ENCODE data around the gene STX8. TPM values are rescaled to one million over a fixed set of nuclear protein-coding genes. Genes with fewer than 3 reads are reported as not detected.

The STX8 gene
- total RNA-seq, 4 donors from 2014 or later = 58.6 to 86.9 (median 66.3) TPM

DNA sequence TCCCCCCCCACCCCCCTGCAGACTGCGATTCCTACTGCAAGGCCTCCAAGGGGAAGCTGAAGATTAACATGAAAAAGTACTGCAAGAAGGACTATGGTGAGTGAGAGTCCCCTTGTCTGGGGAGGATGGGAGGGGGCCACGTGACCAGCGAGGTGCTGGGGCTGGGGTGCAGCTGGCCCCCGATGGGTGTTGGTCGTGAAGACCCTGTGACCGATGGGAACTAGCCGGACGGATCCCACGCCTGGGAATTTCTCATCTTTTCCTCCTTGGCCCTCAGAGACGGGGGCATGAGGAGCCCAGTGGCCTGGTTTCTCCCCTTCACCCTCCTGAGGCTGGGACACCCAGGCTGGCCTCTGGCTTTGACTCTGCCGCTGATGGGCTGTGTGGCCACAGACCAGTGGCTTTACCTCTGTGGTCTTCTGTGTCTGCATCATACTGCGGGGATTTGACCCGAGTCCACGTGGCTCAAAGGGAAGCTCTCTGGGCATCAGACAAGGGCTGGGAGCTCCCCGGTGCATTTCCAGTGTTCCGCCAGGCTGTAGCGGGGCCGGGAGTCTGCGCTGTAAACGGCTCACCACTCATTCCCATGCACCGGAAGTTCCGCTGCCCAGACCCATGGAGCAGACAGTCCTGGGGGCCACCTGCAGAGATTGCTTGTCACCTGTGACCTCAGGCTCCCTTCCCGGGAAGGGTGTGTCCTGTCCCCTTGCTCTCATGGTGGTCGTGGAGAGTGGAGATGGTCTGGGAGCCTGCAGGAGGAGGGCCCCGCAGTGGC lies 354.3 kb downstream of the STX8 start:
- DNase-seq (ENCODE audit: low spot score) (no peak), ATAC-seq (ENCODE audit: low FRiP score) (no peak)
- TF ChIP-seq, protein P1, sequence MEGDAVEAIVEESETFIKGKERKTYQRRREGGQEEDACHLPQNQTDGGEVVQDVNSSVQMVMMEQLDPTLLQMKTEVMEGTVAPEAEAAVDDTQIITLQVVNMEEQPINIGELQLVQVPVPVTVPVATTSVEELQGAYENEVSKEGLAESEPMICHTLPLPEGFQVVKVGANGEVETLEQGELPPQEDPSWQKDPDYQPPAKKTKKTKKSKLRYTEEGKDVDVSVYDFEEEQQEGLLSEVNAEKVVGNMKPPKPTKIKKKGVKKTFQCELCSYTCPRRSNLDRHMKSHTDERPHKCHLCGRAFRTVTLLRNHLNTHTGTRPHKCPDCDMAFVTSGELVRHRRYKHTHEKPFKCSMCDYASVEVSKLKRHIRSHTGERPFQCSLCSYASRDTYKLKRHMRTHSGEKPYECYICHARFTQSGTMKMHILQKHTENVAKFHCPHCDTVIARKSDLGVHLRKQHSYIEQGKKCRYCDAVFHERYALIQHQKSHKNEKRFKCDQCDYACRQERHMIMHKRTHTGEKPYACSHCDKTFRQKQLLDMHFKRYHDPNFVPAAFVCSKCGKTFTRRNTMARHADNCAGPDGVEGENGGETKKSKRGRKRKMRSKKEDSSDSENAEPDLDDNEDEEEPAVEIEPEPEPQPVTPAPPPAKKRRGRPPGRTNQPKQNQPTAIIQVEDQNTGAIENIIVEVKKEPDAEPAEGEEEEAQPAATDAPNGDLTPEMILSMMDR (IDR thresholded peaks at IDR 0.05) = no peak

DNA sequence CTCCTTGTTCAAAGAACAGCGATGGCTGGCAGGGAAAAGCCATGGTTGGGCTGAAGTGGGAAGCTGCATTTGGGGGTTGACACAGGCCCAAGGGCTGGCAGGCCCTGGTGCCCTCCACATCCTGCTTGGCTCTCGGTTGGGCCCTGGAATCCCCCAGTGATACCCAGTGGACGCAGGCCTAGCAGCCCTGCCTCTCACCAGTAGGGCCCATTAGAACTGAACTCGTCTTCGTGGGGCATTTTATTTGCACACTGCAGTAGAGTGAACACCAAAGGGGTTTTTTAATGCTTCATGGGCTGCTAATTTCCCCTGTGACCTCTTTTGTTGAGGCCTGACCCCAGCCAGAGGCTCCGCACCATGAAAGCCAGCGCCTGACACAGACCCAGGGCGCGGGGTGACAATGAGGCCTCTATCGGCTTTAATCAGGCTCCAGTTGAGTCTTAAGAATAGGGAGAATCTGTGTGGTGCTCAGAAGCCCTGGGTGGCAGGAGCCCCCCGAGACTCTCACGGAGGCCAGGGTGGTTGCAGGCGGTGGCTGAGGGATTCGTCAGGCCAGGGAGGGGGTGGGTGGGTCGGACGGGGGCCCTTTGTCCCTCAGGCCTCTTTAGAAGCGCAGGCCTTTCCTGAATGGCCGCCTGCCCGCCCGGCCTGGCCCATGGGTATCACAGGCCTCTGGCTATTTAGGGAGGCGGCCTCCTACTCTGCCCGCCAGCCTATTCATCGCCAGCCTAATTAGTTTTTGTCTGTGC lies 355.0 kb downstream of the STX8 start:
- TF ChIP-seq, protein P1 (IDR thresholded peaks at IDR 0.05) = no peak
- ATAC-seq (ENCODE audit: low FRiP score) = no peak
- DNase-seq (ENCODE audit: low spot score) = no peak

DNA sequence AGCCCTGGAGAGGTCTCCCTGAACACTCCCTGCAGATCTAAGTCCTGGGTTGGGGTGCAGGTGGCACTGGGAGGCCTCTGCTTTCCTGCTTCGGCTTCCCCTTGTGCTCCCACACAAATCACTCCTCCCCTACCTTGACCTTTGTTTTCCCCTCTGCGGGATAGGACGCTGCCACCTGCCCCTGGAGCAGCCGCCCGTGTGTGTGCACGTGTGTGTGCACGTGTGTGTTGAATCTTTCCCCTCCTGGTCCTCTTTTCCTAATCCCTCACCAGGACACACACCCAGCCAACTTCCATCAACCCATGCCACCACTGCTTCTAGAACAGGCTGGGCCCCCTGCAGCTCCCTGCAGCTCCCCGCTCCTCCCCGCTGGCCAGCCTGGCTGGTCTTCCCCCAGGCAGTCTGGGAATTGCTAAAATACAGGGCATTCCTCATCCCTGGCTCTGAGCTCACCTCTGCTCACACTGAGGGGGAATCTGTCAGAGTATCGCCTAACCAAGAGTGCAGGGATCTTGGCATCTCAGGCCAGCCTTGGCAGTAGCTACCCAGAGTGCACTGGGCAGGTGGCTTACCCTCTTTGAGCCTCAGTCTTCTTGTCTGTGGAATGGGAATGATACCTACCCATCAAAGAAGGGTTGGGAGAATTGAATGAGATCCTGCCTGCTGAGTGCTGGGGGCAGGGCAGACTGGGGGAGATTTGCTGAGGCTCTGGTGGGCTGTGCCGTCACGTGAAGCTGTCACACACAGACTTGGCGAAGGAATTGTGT lies 355.8 kb downstream of the STX8 start:
- TF ChIP-seq, protein P1 (IDR thresholded peaks at IDR 0.05) = no peak
- ATAC-seq (ENCODE audit: low FRiP score) (no peak), DNase-seq (ENCODE audit: low spot score) (no peak)

DNA sequence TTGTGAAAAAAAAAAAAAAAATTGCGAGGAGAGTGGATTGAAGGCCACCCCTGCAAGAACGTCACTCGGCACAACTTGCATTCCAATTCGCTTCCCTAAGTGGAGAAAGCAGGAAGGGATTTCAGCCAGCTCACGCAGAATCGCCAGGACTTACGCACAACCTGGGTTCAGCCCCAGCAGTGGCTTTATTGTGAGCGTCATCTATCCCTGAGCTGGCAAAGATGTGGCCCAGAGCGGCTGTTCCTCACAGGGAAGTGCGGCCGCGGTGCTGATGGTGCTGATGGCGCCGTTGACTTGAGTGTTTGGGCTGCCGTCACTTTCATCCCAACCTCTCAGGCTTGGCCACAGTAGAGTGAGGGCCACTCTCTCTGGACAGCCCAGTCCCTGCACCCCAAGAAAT lies 356.7 kb downstream of the STX8 start:
- TF ChIP-seq, protein P1 (IDR thresholded peaks at IDR 0.05) = no peak
- DNase-seq (ENCODE audit: low spot score) (no peak), ATAC-seq (ENCODE audit: low FRiP score) (no peak)

DNA sequence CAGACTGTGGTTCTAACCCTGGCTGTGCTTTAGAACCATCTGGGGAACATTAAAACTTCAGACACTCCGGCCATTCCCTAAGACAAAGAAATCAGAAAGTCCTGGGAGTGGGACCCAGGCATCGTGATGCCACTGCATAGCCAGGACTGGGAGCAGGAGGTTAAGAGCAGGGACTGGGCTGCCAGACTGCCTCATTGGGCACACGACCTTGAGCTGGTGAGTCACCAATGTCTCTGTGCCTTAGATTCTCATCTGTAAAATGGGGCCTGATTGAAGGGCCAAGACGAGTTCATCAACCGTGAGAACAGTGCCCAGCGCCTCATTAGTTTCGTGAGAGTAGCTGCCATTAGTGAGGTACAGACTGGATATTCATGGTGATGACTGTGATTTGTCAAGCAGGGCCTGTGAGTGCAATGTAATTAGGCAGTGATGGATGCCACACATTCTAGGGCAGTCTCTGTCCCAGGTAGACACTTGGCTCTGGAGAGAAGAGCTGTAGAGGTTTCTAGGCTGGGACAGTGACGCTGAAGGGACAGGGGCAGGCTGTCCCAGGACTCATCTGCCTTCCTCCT lies 357.5 kb downstream of the STX8 start:
- no peak for DNase-seq (ENCODE audit: low spot score)
- no peak for ATAC-seq (ENCODE audit: low FRiP score)
- TF ChIP-seq, protein P1 (IDR thresholded peaks at IDR 0.05) = no peak

DNA sequence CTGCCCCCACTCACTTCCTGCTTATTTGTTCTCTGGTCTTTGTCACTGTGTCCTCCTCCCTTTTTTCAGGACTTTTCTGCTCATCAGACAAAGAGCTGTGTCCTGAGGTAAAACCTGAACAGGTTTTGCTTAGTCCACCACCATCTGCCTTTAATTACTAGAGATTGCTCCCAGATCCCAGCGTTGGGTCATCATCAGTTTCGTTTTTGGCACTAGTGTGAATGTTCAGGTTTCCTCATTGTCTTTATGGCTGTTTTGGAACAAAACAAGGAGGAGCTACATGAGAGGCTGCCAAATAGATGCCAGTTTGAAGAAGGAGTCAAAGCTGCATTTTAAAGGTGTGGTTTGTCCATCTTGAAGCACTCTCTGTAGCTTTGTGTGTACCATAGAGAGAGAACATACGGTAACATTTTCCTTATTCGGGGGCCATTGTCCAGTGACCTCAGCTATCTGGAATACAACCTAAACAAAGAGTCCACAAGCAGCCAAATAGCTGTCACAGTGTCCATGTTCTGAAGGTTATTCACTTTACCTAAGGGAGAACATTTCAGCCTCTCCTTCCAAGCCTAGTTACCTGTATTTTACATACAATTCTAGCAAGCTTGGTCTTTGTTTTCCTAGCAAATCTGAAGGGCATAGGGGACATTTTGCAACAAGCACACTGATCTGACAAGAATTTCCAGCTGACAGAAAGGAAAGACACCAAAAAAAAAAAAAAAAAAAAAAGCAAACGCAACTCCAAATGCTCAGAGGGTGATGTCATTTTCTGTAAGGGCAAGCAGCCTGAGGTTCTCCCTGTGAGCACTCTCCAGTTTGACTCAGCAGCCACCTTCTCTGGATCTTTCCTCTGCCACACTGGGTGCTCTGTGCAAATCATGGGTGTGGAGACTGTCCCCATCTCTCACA lies 358.2 kb downstream of the STX8 start:
- DNase-seq (ENCODE audit: low spot score) = no peak
- TF ChIP-seq, protein P1 (IDR thresholded peaks at IDR 0.05) = no peak
- peak; percentile 75 for ATAC-seq (ENCODE audit: low FRiP score)

Measured in omental fat pad (tissue), 4 donors.